ENCODE results near the gene KCTD15. TPM values are rescaled to one million over a fixed set of nuclear protein-coding genes. Genes with fewer than 3 reads are reported as not detected.
A peak's percentile ranks its signal among the peaks of the same experiment; 100 is the strongest.

Gene KCTD15
- total RNA-seq, 2 donors from 2014 or later = 56.3 to 62.9 TPM

- DNase-seq (ENCODE audit: low spot score) = no peak
- intact Hi-C loops (cut with DNase I) = no loop called here
These were observed 10.9 kb upstream of the KCTD15 start for GRCh38 chr19:33785795-33786194.

GRCh38 chr19:33788676-33789075 lies 8.0 kb upstream of the KCTD15 start:
- no peak for DNase-seq (ENCODE audit: low spot score)
- intact Hi-C loops (cut with DNase I) = no loop called here

GRCh38 chr19:33789344-33789743 lies 7.3 kb upstream of the KCTD15 start:
- intact Hi-C loops (cut with DNase I) = no loop called here
- no peak for DNase-seq (ENCODE audit: low spot score)

- intact Hi-C loops (cut with DNase I) = loop anchor here in 1 of 2 donors (5.0 kb wide), 1 partner anchor 72 kb away; no protein-coding TSS in a partner anchor
- DNase-seq (ENCODE audit: low spot score) = no peak
These were observed 1.8 kb upstream of the KCTD15 start for GRCh38 chr19:33794683-33795369.

GRCh38 chr19:33795370-33796163 lies 1.1 kb upstream of the KCTD15 start:
- peak; percentile 94 for DNase-seq (ENCODE audit: low spot score)
- intact Hi-C loops (cut with DNase I) = loop anchor here in 1 of 2 donors (5.0 kb wide), 1 partner anchor 72 kb away; no protein-coding TSS in a partner anchor

- DNase-seq (ENCODE audit: low spot score) = no peak
- intact Hi-C loops (cut with DNase I) = loop anchor here in 1 of 2 donors (5.0 kb wide), 1 partner anchor 69 kb away; no protein-coding TSS in a partner anchor
These were observed 1.4 kb downstream of the KCTD15 start for GRCh38 chr19:33797802-33798671.

- intact Hi-C loops (cut with DNase I) = loop anchor here in 1 of 2 donors (5.0 kb wide), 1 partner anchor 69 kb away; no protein-coding TSS in a partner anchor
- DNase-seq (ENCODE audit: low spot score) = no peak
These were observed 2.0 kb downstream of the KCTD15 start for GRCh38 chr19:33798681-33799111.

- no peak for DNase-seq (ENCODE audit: low spot score)
- intact Hi-C loops (cut with DNase I) = loop anchor here in 1 of 2 donors (5.0 kb wide), 1 partner anchor 68 kb away; no protein-coding TSS in a partner anchor
These were observed 2.8 kb downstream of the KCTD15 start for GRCh38 chr19:33799476-33799875.

- no peak for DNase-seq (ENCODE audit: low spot score)
- intact Hi-C loops (cut with DNase I) = no loop called here
These were observed 3.5 kb downstream of the KCTD15 start for GRCh38 chr19:33800012-33800680.

- DNase-seq (ENCODE audit: low spot score) = no peak
- intact Hi-C loops (cut with DNase I) = no loop called here
These were observed 4.7 kb downstream of the KCTD15 start for GRCh38 chr19:33801411-33801810.

GRCh38 chr19:33802001-33802400 lies 5.3 kb downstream of the KCTD15 start:
- DNase-seq (ENCODE audit: low spot score) = no peak
- intact Hi-C loops (cut with DNase I) = no loop called here

- DNase-seq (ENCODE audit: low spot score) = no peak
- intact Hi-C loops (cut with DNase I) = no loop called here
These were observed 6.1 kb downstream of the KCTD15 start for GRCh38 chr19:33802801-33803200.

- intact Hi-C loops (cut with DNase I) = no loop called here
- DNase-seq (ENCODE audit: low spot score) = no peak
These were observed 6.7 kb downstream of the KCTD15 start for GRCh38 chr19:33803383-33803782.

- intact Hi-C loops (cut with DNase I) = no loop called here
- no peak for DNase-seq (ENCODE audit: low spot score)
These were observed 7.5 kb downstream of the KCTD15 start for GRCh38 chr19:33804021-33804799.

- intact Hi-C loops (cut with DNase I) = no loop called here
- DNase-seq (ENCODE audit: low spot score) = no peak
These were observed 8.6 kb downstream of the KCTD15 start for GRCh38 chr19:33805313-33805712.

- no peak for DNase-seq (ENCODE audit: low spot score)
- intact Hi-C loops (cut with DNase I) = no loop called here
These were observed 9.3 kb downstream of the KCTD15 start for GRCh38 chr19:33805840-33806433.

GRCh38 chr19:33806434-33806881 lies 9.8 kb downstream of the KCTD15 start:
- no peak for DNase-seq (ENCODE audit: low spot score)

GRCh38 chr19:33808399-33808798 lies 11.7 kb downstream of the KCTD15 start:
- intact Hi-C loops (cut with DNase I) = no loop called here

More at GRCh38 chr19:33806434-33806881, 9.8 kb downstream of the KCTD15 start:
- intact Hi-C loops (cut with DNase I) = no loop called here

More at GRCh38 chr19:33808399-33808798, 11.7 kb downstream of the KCTD15 start:
- no peak for DNase-seq (ENCODE audit: low spot score)

Data from posterior vena cava (tissue), 2 donors.